Measurements from ENCODE around the gene ZNF267. TPM values are rescaled to one million over a fixed set of nuclear protein-coding genes. Genes with fewer than 3 reads are reported as not detected.

The ZNF267 gene
- 21.8 and 23.2 TPM in 2 replicates for total RNA-seq

GRCh38 chr16:31873556-31874365 is at the start of gene ZNF267:
TSS of gene ZNF267 (plus strand) at chr16:31873807. CDS start at chr16:31873967, 160 bp downstream.

Data from endothelial cell of coronary artery (primary cell).